HL-60 (cell line): ENCODE measurements around the gene CTU1.

Experiments
- DNase-seq, 2 experiments: peaks; one replicate each; pipeline ENCODE4 v3.0.0-alpha.2; 2010 to 2020; ENCODE audit warnings: low read depth in 1 of 2, low spot score in 1 of 2
- H3K27ac ChIP-seq: fragments of 250-450 bp; sonication (Bioruptor Pico); replicated peaks from 2 replicates; pipeline ENCODE4 v1.5.1; 2020; ENCODE audit warnings: mild to moderate bottlenecking, moderate library complexity
- H3K27me3 ChIP-seq: fragments of 250-450 bp; sonication (Bioruptor Pico); 2 replicates; pipeline ENCODE4 v1.5.1; 2021; ENCODE audit warnings: mild to moderate bottlenecking, moderate library complexity; ENCODE audit not compliant: insufficient read depth, poor library complexity, severe bottlenecking
- H3K4me3 ChIP-seq: replicated peaks from 2 replicates; pipeline ENCODE4 v1.5.1; 2011; ENCODE audit warnings: mild to moderate bottlenecking, control low read depth, low read length; ENCODE audit not compliant: insufficient read depth
- CTCF ChIP-seq: IDR thresholded peaks from one replicate; pipeline ENCODE4 v1.5.1; 2011; ENCODE audit warnings: low read length, control low read depth, inconsistent platforms; ENCODE audit not compliant: insufficient read depth
- GABPA ChIP-seq: IDR thresholded peaks from 2 replicates; pipeline ENCODE4 v1.6.1; 2012; ENCODE audit warnings: low read depth
- POLR2AphosphoS5 ChIP-seq: IDR thresholded peaks from 2 replicates; pipeline ENCODE4 v1.6.1; 2012; ENCODE audit warnings: low read depth
- REST ChIP-seq: IDR thresholded peaks from 2 replicates; pipeline ENCODE4 v1.6.1; 2012; ENCODE audit warnings: low read depth; ENCODE audit not compliant: insufficient replicate concordance
- SPI1 ChIP-seq: IDR thresholded peaks from 2 replicates; pipeline ENCODE4 v1.6.1; 2012; ENCODE audit warnings: low read depth, mild to moderate bottlenecking, borderline replicate concordance

The CTU1 gene

DNA sequence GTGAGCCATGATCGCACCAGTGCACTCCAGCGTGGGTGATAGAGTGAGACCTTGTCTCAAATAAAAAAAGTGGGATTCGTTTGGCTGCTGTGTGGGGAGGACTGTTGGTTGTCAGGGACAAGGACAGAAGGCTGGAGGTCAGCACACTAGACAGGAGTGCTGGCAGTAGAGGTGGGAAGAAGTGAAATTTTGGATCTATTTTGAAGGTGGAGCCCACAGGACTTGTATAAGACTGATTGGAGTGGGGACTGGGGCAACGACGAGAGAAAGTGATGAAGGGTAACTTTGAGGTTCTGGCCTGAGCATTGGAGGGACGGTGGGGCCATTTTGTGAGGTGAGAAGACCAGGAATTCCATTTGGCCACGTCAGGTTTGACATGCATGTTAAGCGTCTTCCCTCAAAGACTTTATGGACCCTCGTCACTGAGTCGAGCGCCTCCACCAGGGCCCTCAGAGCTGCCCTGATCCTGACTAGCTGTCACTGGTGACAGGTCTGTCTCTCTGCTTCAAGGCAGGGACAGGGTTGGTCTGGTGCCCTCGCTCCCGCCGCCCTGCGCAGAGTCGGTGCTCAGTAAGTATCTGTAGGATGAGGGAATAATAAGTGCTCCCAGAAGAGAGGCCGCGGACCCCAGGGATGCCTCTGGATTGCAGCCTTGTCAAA lies 673 bp downstream of the CTU1 start:
- TF ChIP-seq GABPA (no peak), POLR2AphosphoS5 (no peak), CTCF (no peak), SPI1 (no peak), REST (no peak)
- no peak for DNase-seq
- H3K4me3 ChIP-seq = peak overlapping the region; percentile 88
- H3K27ac ChIP-seq = peak overlapping the region; percentile 66
- H3K27me3 ChIP-seq = no peaks in the 10 kb centered on the region

GRCh38 chr19:51103926-51104341 lies 4.3 kb downstream of the CTU1 start:
- no peak overlapping the region for H3K27ac ChIP-seq
- H3K4me3 ChIP-seq = no peak overlapping the region
- DNase-seq = no peak
- no peaks in the 10 kb centered on the region for H3K27me3 ChIP-seq
- TF ChIP-seq GABPA (no peak), POLR2AphosphoS5 (no peak), CTCF (no peak), SPI1 (no peak), REST (no peak)

DNA sequence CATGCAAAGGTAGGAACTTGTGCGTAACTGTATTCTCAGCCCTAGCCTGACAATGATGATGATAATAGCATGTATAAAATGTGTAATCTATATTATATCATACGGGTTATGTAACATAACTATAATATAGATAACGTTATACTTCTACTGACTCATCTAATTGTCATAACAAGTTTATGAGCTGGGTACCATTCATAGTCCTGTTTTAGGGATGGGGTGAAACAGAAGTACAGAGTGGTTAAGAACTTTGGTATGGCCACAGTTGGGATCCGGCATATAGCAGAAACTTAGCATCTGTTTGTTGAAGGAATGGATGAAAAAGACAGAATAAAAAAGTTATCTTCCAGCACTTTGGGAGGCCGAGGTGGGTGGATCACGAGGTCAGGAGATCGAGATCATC lies 5.2 kb downstream of the CTU1 start:
- DNase-seq = no peak
- H3K27me3 ChIP-seq = no peaks in the 10 kb centered on the region
- TF ChIP-seq CTCF (no peak), GABPA (no peak), POLR2AphosphoS5 (no peak), SPI1 (no peak), REST (no peak)
- no peak overlapping the region for H3K27ac ChIP-seq
- no peak overlapping the region for H3K4me3 ChIP-seq
